Measurements from ENCODE around the gene TCP1.
"Not testable (repeated sequence)": the region's sequence is repeated elsewhere in the genome, so short reads cannot be mapped to it uniquely, and the experiment has no call there.

Gene TCP1

GRCh38 chr6:159816775-159817174, 27.4 kb upstream of the TCP1 start:
- not testable (repeated sequence) for DNase-seq (ENCODE audit: low spot score)

GRCh38 chr6:159815410-159815809, 26.0 kb upstream of the TCP1 start:
- no peak for DNase-seq (ENCODE audit: low spot score)

- no peak for DNase-seq (ENCODE audit: low spot score)
Observed at GRCh38 chr6:159813781-159814180, 24.4 kb upstream of the TCP1 start.

GRCh38 chr6:159809149-159809548, 19.7 kb upstream of the TCP1 start:
- DNase-seq (ENCODE audit: low spot score) = no peak

- DNase-seq (ENCODE audit: low spot score) = no peak
Observed at GRCh38 chr6:159808647-159809046, 19.2 kb upstream of the TCP1 start.

GRCh38 chr6:159807150-159807858, 17.9 kb upstream of the TCP1 start:
- DNase-seq (ENCODE audit: low spot score) = no peak

DNA sequence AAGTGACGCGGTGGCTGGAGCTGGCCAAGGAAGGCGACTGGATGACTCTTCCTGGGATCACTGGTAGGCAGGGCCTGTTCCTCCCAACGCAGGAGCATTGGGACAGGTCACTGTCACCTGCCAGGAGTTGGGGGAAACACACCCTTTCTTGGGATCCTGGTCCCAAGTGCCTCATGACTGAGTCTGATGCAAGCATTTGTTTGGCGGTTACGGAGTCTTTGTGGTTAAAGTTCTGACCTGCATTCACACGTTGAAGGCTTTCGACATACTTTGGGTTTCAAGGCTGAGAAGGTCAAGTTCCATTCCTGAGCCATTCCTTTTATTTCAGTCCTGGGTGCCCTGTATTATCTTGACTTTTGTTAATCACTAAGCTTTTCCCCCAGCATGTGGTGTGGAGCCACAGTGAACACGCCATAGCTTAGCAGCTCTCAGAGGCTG, 16.6 kb upstream of the TCP1 start:
- DNase-seq (ENCODE audit: low spot score) = no peak

DNA sequence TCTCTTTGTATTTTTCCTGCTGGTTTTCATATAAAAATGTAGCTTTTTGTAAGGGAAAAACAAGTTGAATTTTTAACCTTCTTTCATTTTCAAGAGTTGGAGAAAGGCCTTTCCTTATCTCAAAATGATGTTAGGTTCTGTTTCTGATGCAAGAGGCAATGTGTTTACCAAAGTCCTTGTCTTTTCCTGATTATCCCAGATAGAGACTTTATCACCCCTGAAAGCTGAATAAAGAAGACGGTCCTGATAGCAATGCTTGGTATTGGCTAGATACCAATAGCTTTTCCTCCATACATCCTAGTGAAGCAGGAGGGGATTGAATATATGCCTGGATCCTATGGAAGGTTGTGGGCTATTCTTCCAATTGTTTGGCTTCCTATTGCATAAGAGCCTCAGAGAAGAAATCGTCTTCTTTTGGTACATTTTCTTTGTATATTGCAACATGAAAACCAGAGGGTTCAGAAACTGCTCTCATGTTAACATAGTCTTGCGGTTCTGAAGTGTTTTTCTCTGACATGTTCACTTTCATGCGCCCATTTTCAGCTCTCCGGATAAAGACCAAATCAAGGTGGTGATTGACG, 16.1 kb upstream of the TCP1 start:
- no peak for DNase-seq (ENCODE audit: low spot score)

- no peak for DNase-seq (ENCODE audit: low spot score)
Observed at GRCh38 chr6:159804504-159804903, 15.1 kb upstream of the TCP1 start.

DNA sequence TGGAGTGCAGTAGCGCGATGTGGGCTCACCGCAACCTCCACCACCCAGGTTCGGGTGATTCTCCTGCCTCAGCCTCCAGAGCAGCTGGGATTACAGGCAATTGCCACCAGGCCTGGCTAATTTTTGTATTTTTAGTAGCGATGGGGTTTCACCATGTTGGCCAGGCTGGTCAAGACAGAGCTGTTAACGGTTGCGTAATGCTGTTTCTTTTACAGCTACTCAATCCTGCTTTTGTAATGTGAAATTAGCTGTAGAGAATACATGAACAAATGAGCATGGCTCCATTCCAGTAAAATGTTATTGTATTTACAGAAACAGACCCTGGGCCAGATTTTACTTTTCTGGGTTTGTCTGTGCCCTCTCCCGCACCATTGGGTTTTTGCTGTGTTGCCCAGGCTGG, 12.5 kb upstream of the TCP1 start:
- DNase-seq (ENCODE audit: low spot score) = no peak

DNA sequence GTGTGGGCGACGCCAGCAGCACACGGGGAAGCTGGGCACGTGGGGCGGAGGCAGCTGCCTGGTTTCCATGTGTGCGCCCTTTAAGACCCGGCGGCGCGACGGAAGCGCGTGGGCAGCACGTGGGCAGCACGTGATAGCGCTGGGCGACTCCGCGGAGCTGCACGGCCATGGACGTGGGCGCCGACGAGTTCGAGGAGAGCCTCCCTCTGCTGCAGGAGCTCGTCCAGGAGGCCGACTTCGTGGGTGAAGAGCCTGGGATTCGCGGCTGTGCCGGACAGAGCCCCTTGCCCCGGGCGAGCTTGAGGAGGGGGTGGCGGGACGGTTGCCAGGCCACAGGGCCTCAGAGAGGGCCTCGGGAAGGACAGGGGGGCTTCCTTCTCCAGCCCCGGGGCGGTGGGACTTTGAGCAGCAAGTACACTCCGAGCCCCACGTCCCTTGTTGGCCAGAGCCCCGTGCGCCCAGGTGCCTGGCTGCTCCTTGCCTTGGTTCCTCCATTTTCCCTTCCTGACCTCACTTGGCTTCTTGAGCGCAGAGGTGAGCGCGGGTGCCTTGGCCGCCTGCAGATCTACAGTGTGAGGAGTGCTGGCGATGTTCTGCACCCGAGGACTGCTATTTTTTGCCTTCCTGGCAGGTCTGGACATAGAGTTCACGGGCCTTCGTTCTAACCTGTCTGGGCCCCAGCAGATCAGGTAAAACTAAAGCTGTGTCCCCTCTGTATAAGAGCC, 10.9 kb upstream of the TCP1 start, which contains the start of gene PNLDC1:
Gene PNLDC1, plus strand, starts transcription at position 136 of the 725 bp plus-strand sequence. Its CDS starts 32 bp downstream, at position 168.
- no peak for DNase-seq (ENCODE audit: low spot score)

GRCh38 chr6:159797554-159797953, 8.2 kb upstream of the TCP1 start:
- no peak for DNase-seq (ENCODE audit: low spot score)

DNA sequence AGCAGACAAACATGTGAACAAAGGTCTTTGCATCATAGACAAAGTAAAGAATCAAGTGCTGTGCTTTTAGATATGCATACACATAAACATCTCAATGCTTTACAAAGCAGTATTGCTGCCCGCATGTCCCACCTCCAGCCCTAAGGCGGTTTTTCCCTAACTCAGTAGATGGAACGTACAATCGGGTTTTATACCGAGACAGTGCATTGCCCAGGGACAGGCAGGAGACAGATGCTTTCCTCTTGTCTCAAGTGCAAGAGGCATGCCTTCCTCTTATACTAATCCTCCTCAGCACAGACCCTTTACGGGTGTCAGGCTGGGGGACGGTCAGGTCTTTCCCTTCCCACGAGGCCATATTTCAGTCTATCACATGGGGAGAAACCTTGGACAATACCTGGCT, 5.6 kb upstream of the TCP1 start:
- DNase-seq (ENCODE audit: low spot score) = not testable (repeated sequence)

DNA sequence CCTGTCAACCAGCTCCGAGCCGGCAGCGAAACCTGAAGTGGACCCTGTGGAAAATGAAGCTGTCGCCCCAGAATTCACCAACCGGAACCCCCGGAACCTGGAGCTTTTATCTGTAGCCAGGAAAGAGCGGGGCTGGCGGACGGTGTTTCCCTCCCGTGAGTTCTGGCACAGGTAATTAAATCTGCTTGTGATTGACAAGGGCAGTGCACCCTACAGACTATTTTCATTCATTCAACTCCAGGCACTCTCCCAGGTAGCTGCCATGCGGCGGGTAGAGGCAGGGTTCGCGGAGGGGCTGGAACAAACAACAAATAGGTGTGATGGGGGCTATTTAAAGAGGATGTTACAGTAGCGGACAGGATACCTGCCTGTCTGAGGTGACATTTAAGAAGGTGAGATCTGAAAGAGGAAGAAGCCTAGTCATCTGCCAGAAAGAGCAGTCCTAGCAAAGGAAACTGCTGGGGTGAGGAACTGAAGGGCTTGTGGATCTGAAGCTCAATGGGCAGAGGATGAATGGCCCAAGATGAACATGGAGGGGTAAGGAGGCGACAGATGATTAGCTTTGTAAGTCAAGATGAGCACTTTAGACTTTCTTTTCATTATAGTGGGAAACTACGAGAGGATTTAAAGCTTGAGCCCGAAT, 1.7 kb upstream of the TCP1 start:
- DNase-seq (ENCODE audit: low spot score) = peak; percentile 38

DNA sequence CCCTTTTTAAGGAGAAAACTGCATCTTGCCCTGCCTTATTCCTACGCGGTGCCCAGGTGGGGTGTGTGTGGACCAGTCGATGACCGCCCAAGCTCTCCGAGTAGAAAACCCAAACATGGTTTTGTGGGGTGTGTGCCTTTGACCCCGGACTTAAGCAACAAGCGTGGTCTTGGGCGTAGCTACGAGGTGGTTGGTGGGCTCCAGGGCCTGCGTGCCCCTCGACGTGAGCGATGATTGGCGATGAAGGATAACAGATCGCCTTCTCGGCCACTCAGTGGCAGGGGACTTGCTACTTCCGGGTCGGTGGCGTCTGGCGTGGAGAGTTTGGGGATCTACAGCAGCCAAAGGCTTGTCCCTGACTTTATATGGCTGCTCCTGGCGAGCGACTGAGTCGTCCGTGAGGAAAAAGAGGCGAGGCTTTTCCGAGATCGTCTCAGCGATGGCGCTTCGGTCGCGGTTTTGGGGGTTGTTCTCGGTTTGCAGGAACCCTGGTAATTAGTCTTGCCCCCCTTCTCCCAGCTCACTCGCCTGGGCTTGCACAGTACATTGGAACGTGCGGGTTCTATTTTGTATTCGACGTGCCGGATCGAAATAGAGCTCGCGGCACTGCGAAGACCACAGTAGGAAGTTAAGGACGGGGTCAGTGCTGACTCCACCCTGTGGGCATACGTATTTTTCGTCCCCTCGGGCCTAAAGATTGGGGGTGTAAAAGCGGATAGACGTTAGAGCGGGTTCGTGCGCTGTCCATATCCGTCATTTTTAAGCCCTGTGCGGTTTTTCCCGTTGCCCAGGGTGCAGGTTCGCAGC, 950 bp upstream of the TCP1 start, which contains the start of gene MRPL18:
Gene MRPL18, plus strand, starts transcription at position 319 of the 807 bp plus-strand sequence. Its CDS starts 121 bp downstream, at position 440.
- DNase-seq (ENCODE audit: low spot score) = peak; percentile 96

GRCh38 chr6:159788753-159789376, 537 bp downstream of the TCP1 start:
- peak; percentile 27 for DNase-seq (ENCODE audit: low spot score)

DNA sequence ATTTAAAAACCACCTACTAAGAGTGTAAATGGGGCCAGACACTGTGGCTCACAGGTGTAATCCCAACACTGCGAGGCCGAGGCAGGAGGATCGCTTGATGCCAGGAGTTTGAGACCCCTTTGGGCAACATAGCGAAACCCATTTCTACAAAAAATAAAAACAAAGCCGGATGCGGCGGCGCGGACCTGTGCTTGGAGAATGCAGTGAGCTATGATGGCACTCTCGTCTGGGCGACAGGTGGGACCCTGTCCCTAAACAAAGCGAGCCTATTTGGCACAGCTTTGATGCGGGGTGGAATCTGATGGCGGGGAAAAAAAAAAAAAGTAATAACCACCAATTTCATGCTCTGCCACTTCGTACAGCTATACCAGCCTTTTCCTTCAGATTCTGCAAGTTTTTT, 1.1 kb downstream of the TCP1 start:
- DNase-seq (ENCODE audit: low spot score) = no peak

DNA sequence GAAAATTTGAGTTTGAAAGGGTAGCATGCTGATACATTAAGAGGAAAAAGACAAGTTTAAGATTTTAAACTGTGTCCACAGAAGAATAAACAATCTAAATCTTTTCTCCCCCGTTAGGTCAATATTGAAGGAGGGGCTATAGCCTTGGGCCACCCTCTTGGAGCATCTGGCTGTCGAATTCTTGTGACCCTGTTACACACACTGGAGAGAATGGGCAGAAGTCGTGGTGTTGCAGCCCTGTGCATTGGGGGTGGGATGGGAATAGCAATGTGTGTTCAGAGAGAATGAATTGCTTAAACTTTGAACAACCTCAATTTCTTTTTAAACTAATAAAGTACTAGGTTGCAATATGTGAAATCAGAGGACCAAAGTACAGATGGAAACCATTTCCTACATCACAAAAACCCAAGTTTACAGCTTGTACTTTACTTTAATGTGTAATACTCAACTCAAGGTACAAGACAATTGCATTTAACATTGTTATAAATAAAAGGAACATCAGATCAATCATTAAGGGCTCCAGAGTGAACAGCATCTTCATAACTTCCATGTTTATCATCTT, 10.8 kb downstream of the TCP1 start:
- DNase-seq (ENCODE audit: low spot score) = no peak

- no peak for DNase-seq (ENCODE audit: low spot score)
Observed at GRCh38 chr6:159778131-159778530, 11.3 kb downstream of the TCP1 start.

GRCh38 chr6:159777240-159777904, 12.0 kb downstream of the TCP1 start:
- DNase-seq (ENCODE audit: low spot score) = no peak

Measured in germinal center (tissue), 1 donor.